GM19324 (cell line): ENCODE results near the gene KIAA1210.
A peak's percentile ranks its signal among the peaks of the same experiment; 100 is the strongest.

Experiments
- ATAC-seq: cut with Tn5 transposase; IDR thresholded peaks from one replicate; pipeline ENCODE4 v1.9.1; 2021; ENCODE audit warnings: mild to moderate bottlenecking, moderate library complexity; ENCODE audit not compliant: unreplicated experiment, low FRiP score

Gene KIAA1210

DNA sequence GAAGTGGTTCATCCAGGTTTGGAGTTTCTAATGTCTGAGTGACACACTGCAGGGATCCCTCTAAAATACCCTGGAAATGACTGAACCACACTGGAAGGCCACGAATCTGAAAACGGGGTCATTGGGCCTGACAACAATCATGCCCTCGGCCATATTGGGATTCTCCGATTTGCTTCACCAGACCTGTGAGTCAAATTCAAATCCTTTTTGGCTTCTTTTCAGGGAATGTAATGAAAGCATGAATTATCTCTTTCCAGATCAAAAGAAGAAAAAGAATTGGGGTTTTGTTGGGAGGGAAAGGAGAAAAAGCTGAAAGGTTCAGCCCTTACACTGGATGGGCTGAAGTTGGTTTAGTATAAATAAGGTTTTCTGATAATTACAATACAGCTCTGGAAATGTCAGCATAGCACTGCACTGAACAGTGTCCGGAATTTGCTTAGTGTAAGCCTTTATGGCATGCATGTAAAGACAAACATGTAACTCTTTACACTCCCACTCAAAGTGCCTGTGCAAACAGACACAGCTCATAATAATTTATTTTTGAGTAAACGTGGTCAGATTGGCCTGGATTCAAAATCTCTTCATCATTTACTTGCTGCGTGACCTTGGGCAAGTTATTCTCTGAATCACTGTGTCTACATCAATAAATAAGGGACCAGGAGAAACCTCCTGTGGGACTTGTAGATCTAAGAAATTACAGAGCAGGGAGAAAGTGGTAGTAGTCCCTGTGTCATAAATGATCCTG, 33.4 kb downstream of the KIAA1210 start:
- ATAC-seq = no peak

DNA sequence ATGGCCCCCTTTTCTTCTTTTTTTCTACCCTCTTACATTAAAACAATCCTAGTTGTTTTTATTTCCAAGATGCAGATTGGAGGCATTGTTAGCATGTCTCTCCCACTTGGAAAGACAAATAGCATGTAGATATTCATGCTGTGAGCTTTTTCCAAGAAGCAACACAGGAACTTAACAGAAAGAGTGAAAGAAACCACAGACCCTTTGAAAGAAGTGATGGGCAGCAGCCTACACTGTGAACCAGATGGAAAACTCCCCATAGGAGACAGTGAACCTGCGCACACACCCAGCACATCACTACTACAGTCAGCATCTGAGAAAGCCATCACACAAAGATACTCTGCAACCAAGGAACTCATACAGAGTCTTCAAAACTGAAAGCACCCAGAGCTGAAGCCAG, 37.0 kb downstream of the KIAA1210 start:
- ATAC-seq = no peak

DNA sequence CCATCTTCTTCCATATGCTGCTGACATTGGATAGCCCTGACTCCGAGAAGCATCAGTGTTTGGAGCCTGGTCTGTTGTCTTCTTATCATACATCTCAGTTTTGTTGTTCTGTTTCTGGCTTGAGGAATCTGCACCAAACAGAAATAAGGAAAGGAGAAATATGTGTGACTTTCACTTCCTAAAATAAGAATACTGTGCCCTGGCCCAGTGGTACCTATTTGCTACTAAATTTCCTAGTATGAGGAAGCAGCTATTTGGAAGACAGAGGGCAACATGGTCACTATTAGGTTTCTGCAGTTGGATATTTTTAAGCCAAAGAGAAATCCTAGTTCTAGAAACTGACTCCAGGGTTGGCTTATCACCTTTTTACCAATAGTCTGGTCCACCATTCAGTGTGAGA, 38.0 kb downstream of the KIAA1210 start:
- ATAC-seq = no peak

DNA sequence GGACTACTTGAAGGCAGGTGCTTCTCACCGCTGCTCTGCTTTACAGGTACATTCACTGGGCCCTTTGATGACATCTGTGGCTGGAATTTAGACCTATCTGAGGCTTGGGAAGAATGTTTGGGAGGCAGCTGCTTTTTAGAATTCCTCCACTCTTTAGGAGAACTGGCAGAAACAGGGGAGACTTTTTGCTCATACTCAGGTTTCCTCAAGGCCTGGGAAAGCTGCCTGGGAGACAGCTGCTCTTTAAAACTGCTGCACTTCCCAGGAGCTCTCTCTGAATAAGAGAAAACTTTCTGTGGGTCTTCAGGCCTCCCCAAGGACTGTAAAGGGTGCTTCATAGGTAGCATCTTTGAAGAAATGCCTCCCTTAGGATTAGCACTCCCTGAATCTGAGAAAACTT, 40.5 kb downstream of the KIAA1210 start:
- no peak for ATAC-seq

DNA sequence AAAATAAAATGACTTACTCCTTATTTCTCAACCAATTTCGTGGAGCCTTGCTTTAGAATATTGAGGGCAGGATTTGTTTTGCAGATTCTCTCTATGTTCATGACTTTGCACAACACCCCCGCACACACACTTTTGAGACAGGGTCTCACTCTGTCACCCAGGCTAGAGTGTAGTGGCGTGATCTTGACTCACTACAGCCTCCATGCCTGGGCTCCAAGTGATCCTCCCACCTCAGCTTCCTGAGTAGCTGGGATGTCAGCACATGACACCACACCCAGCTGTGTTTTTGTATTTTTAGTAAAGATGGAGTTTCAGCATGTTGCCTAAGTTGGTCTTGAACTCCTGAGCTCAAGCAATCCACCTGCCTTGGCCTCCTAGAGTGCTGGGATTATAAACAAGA, 42.8 kb downstream of the KIAA1210 start:
- ATAC-seq = no peak

DNA sequence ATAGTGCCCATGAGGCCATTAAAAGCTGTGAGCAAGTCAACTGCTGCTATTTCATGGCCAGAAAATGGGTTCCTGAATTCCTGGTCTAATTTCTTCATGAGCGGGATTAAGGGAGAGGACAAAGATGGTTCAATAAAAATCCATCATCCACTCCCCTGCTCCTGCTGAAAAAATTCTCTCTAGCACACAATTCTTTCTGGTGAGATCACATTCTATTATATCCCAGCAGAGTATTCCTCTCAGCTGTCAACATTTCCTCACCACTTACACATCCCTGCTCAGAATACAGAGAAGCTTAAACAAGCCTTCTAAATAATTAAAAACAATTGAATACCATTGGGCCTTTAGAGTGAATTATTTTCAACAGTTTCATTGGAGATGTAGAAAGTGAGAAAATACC, 45.3 kb downstream of the KIAA1210 start:
- no peak for ATAC-seq

DNA sequence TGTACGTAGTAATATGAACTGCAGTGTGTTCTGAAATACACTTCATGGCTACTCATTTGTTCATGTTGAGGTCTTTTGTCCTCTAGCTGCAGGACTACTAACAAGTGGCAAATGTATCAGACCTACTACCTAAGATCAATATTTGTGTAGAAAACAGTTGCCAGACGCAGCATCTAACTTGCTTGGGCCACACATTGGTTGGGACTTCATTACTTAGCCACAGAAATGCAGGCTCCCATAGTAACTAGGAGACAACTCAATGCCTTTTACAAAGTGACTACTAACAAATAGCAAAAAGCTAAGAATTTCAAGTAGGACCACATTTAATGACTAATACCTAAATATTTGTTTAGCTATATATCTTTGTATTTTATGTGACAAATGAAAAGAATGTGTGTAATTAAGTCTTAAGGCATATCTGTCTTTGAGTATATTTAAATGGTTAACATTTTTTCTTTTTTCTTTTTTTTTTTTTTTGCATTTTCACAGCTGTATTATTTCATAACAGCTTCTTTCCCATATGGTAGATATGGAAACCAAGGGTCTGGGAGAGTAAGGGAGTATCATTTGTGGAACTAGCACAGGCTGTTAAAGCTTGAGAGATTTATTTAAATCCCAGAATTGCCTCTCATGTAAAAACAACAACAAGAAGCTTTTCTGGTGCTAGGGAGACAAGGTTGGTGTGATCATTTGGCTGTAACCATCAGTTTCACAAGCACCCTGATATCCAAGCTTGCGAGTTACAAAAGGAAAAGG, 52.2 kb downstream of the KIAA1210 start:
- no peak for ATAC-seq

DNA sequence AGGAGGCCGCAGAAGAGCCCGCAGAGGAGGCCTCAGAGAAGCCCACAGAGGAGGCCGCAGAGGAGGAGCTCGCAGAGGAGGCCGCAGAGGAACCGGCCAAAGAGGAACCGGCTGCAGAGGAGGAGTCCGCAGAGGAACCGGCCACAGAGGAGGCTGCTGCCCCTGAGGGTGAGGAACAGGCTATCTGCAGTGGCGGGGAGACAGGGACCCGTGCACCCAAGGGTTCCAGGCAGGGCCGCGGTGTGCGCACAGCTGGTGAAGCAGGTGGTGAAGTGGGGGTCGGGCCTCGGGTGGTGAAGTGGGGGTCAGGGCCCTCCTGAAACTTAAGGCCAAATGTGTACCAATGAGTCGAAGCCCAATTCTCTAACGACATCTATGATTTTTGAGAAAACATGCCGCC, 53.7 kb downstream of the KIAA1210 start:
- ATAC-seq = no peak

DNA sequence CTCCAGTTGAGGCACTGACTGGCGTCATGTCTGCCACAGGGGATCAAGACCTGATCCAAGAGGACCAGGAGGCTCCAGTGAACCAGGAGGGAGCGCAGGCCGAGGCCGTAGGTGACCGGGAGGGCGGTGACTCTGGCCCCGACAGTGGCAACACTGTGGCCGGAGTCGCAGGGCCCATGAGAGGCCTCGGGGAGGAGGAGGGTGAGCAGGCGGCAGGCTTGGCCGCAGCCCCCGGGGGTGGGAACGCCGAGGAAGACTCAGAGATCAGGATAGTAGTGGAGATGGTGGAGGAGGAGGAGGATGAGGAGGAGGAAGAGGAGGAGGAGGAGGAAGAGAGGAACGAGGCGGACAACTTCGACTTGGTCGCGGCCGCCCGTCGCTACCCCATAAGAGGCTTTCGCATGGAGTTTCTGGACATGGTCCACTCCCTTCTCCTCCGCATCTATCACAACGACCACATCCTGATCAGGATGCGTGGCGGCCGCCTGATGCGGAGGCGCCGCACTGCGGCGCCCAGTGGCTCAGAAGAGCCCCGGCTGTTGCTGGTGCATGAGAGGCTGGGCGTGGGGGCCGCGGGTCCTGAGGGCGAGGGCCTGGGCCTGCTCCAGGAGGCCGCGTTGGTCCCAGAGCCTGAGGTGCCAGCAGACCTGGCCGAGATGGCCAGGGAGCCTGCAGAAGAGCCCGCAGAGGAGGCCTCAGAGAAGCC, 54.3 kb downstream of the KIAA1210 start:
- no peak for ATAC-seq

DNA sequence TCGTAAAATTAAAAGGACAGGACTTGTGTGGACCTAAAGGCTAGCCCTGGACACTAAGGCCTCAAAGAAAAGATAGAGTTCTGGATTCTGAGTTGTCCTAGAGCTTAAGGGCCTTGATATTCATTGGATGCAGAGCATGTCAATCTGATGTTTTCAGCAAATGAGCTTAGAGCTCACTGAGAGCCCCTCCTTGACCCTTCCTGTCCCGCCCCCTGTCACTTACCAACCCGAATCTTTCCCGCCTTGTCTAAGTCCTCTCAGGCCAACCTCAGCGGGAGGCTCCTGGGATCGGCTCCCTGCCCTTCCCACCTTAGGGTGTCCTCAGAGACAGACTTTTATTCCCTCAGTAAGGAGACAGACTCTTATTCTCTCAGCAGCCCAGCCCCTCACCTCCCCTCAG, 54.9 kb downstream of the KIAA1210 start, which contains the start of gene CT47C1:
Gene CT47C1, plus strand, starts transcription at position 250 of the 400 bp plus-strand sequence. CDS start 233 bp downstream, outside the sequence.
- no peak for ATAC-seq

DNA sequence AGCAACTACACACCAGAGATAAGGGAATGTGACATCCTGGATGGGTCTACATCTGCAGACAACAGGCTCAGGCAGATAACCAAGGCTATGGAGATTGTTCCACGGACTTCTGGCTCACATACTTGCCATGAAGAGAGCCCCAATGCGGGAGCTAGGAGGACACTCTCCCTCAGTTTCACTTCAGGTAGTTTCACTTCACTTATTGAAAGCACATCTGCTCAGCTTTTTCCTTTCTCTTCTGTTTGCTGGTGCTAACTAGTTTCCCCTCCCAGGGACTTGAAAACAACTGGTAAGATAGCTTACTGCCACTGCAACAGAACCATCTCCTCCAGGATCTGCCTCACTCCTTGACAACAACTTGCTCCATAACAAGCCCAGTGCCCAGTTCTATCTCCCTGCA, 56.2 kb downstream of the KIAA1210 start:
- ATAC-seq = peak; percentile 79

DNA sequence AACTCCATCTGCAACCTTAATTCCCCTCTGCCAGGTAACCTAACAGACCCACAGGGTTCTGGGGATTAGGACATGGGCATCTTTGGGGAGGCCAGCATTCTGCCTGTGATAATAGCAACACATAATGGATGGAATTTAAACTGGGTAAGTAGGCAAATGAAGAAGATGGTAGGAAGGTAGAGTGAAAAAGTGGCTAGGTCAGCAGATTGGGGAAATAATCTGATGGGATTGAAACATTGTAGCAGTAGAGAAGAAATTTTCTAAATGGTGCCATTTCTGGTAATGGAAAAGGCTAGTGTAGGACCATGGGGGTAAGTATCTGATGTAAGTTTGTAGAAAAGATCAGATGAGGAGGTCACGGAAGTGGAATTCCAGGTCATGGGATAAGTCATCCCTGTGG, 57.9 kb downstream of the KIAA1210 start:
- no peak for ATAC-seq

DNA sequence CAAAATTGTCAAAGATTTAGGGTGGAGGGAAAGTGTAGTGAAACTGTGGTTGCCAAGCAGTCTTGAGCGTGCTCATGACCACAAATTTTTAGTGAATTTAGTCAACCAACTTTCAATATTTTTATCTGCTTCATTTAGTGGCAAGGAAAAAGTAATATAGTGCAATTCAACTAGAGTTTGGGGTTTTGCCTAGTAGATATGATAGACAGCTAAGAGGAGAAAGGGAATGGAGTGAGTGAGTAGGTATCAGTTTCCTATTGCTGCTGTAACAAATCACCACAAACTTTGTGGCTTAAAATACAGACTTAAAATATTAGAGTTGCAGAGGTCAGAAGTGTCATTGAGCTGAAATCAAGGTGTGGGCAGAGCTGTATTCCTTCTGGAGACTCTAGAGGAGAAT, 58.5 kb downstream of the KIAA1210 start:
- ATAC-seq = no peak

DNA sequence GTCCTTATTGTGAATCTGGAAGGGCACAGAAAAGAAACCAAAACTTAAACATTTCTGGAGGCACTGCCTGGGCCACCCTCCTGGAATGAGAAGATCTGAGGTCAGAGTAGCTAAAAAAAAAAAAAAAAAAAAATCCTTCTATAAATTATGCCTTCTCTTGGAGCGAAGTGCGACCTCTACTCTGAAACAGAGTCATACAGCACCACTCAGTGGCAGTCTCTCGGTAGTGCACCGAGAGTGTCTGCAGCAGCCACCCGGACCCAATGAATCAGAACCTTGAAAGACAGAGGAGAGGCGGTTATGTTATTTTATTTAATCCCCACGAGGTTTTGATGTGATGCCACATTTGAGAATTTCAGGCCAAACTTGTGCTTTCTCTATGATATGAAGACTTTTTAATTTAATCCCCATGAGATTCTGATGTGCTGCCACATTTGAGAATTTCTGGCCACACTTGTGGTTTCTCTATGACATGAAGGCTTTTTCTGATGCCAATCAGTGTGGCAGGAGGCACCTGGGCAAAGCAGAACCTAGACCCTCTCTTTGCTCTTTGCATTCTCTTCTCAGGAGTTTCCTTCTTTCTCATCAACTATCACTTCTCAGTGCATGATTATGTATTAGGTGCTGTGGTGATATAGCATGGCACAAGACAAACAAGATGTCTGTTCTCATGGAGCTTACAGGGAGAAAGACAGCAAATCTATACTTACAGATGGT, 60.4 kb downstream of the KIAA1210 start:
- no peak for ATAC-seq

DNA sequence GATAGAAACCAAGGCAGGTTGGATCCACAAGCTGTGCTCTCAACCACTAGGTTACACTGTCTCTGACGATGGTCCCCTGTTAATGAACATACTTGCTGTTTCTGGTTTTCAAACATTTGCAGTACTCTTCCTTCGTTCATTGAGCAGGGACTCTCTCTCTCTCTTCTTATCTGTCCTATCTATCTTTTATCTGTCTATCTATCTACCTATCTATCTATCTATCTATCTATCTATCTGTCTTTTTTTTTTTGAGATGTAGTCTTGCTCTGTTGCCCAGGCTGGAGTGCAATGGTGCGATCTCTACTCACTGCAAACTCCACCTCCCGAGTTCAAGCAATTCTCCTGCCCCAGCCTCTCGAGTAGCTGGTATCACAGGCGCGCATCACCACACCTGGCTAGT, 64.2 kb downstream of the KIAA1210 start:
- no peak for ATAC-seq

DNA sequence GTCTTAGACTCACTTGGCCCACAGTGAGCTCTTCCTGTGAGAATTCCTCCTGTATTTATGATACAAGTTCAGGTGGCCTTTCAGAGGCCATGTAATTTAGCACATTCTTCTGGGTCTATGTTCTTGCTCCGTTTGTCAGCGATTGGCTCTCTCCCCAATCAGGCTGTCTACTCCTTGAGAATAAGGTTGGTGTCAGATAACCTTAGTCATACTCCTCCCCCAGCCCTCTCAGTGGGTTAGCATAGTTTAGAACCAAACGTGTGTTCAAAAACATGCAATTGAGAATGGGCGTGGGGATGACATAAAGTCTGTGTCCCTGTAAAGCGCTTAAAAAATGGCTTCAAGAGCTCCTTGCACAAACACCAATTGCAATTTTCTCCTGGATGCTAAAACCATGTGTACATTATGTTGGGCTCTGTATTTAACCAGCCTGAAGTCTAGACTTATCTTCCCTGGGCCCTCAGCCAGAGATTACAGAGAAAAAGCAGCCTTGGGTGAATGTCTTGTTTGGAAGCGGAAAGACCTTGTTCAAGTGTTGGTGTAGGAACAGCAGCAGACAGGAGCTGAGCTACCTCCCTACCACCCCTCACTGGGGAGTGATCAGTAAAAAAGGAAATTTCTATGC, 64.8 kb downstream of the KIAA1210 start:
- no peak for ATAC-seq

DNA sequence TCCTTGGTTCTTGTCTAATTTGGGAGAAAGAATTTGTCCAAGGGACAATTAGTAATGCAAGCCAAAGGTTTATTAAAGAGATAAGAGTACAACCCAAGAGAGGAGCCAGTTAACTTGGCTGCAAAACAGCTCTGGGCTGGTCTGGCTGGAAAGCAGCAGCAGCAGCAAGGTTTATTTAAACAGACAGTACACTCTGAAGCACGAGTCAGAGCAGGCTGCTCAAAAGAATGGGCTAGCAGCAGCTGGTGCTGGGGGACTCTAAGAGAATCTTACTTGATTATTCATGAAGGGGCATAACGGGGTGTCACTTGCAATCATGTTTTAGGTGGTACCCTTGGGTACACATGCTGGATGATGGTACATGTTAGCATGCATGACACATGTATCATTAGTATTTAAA, 71.9 kb downstream of the KIAA1210 start:
- ATAC-seq = no peak

DNA sequence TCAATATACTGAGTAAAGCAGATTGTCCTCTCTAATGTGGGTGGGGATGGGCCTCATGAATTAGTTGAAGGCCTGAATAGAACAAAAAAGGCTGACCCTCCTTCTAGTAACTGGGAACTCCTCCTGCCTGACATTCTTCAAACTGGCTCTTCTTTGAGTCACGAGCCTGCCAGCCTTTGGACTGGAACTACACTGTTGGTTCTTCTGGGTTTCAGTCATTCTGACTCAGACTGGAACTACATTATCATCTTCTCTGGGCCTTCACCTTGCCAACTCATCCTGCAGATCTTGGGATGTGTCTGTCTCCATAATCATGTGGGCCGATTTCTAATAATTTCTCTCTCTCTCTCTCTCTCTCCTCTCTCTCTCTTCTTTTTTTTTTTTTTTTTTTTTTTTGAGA, 81.7 kb downstream of the KIAA1210 start:
- no peak for ATAC-seq

DNA sequence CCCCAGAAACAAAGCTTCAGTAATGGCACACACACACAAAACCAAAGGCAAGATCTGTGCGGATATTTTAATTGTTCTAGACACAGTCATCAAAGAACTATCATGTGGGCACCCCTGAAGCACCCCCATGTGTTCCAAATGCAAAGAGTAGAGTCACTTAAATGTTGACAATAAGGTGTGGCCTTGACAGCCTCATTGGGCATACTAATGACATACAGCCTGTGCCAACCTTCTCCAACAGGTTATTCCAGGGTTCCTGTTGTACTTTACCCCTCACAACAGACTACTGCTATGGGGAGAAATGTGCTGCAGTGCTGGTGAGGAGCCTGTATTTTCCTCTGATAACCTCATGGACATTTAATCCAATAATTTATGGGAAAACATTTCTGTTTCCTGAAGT, 84.6 kb downstream of the KIAA1210 start:
- ATAC-seq = no peak

DNA sequence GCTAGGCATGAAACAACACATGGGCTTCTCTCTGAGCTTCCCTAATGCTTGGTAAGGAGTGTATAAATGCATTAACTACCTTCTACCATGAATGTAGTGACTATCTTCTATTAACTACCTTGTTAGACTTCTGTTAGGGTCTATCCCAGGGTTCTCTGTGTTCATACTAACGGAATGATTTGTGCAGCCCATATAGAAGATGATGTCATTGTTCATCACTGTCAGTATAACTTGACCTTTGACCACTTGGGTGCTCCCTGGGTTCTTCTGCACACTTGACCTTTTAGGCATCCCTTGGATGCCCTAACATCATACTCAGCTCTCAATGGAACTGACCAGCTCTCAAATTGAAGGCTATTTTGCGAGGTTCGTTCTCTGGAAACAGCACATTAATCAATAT, 85.6 kb downstream of the KIAA1210 start:
- ATAC-seq = no peak
